ENCODE results near the gene TMEM171.

- TF ChIP-seq CTCF (conservative IDR thresholded peaks at IDR 0.05; ENCODE audit: low read length) (no peak), EZH2phosphoT487 (IDR thresholded peaks at IDR 0.05; ENCODE audit: borderline replicate concordance) (no peak)
These were observed 20.4 kb downstream of the TMEM171 start for GRCh38 chr5:73140801-73141200.
